ENCODE measurements around the gene DEXI.

Gene DEXI

GRCh38 chr16:10921536-10922327, 20.5 kb downstream of the DEXI start:
- Histone ChIP-seq H3K36me3 (ENCODE audit: control insufficient read depth in 2 of 2, insufficient read depth in 2 of 2, low read length in 2 of 2) (peaks cover 13 to 18% of the 10 kb centered on the region in 2 donors), H3K9ac (ENCODE audit: low read depth in 1 of 2, low read length in 2 of 2) (no peak overlapping the region), H3K4me3 (ENCODE audit: low read length in 2 of 2) (no peak overlapping the region), H3K27me3 (ENCODE audit: control insufficient read depth in 2 of 2, insufficient read depth in 2 of 2, low read length in 2 of 2) (no peaks in the 10 kb centered on the region), H3K27ac (ENCODE audit: low read depth in 2 of 2, low read length in 2 of 2) (no peak overlapping the region), H3K4me1 (ENCODE audit: control insufficient read depth in 2 of 2, insufficient read depth in 2 of 2, low read length in 2 of 2) (peaks cover 4 to 5% of the 10 kb centered on the region in 2 donors), H3K9me3 (ENCODE audit: control insufficient read depth in 2 of 2, low read length in 2 of 2) (no peaks in the 10 kb centered on the region)

- no peaks in the 10 kb centered on the region for H3K9me3 ChIP-seq (ENCODE audit: control insufficient read depth in 2 of 2, low read length in 2 of 2)
- peaks cover 4 to 5% of the 10 kb centered on the region in 2 donors for H3K4me1 ChIP-seq (ENCODE audit: control insufficient read depth in 2 of 2, insufficient read depth in 2 of 2, low read length in 2 of 2)
- no peak overlapping the region for H3K4me3 ChIP-seq (ENCODE audit: low read length in 2 of 2)
- peaks cover 9 to 12% of the 10 kb centered on the region in 2 donors for H3K36me3 ChIP-seq (ENCODE audit: control insufficient read depth in 2 of 2, insufficient read depth in 2 of 2, low read length in 2 of 2)
- H3K9ac ChIP-seq (ENCODE audit: low read depth in 1 of 2, low read length in 2 of 2) = no peak overlapping the region
- H3K27me3 ChIP-seq (ENCODE audit: control insufficient read depth in 2 of 2, insufficient read depth in 2 of 2, low read length in 2 of 2) = no peaks in the 10 kb centered on the region
- H3K27ac ChIP-seq (ENCODE audit: low read depth in 2 of 2, low read length in 2 of 2) = no peak overlapping the region
Observed at GRCh38 chr16:10920726-10921427, 21.4 kb downstream of the DEXI start.

- no peak overlapping the region for H3K27ac ChIP-seq (ENCODE audit: low read depth in 2 of 2, low read length in 2 of 2)
- H3K36me3 ChIP-seq (ENCODE audit: control insufficient read depth in 2 of 2, insufficient read depth in 2 of 2, low read length in 2 of 2) = no peaks in the 10 kb centered on the region
- H3K9me3 ChIP-seq (ENCODE audit: control insufficient read depth in 2 of 2, low read length in 2 of 2) = no peaks in the 10 kb centered on the region
- no peak overlapping the region for H3K4me3 ChIP-seq (ENCODE audit: low read length in 2 of 2)
- no peaks in the 10 kb centered on the region for H3K27me3 ChIP-seq (ENCODE audit: control insufficient read depth in 2 of 2, insufficient read depth in 2 of 2, low read length in 2 of 2)
- H3K4me1 ChIP-seq (ENCODE audit: control insufficient read depth in 2 of 2, insufficient read depth in 2 of 2, low read length in 2 of 2) = peaks cover 4 to 5% of the 10 kb centered on the region in 2 donors
- no peak overlapping the region for H3K9ac ChIP-seq (ENCODE audit: low read depth in 1 of 2, low read length in 2 of 2)
Observed at GRCh38 chr16:10919003-10919351, 23.3 kb downstream of the DEXI start.

GRCh38 chr16:10918294-10919002, 23.8 kb downstream of the DEXI start:
- Histone ChIP-seq H3K27me3 (ENCODE audit: control insufficient read depth in 2 of 2, insufficient read depth in 2 of 2, low read length in 2 of 2) (no peaks in the 10 kb centered on the region), H3K36me3 (ENCODE audit: control insufficient read depth in 2 of 2, insufficient read depth in 2 of 2, low read length in 2 of 2) (no peaks in the 10 kb centered on the region), H3K4me3 (ENCODE audit: low read length in 2 of 2) (peak overlapping the region in 1 of 2 donors; percentile 51), H3K9ac (ENCODE audit: low read depth in 1 of 2, low read length in 2 of 2) (no peak overlapping the region), H3K27ac (ENCODE audit: low read depth in 2 of 2, low read length in 2 of 2) (peak overlapping the region in 1 of 2 donors; percentile 19), H3K4me1 (ENCODE audit: control insufficient read depth in 2 of 2, insufficient read depth in 2 of 2, low read length in 2 of 2) (peaks cover 4 to 5% of the 10 kb centered on the region in 2 donors), H3K9me3 (ENCODE audit: control insufficient read depth in 2 of 2, low read length in 2 of 2) (no peaks in the 10 kb centered on the region)

GRCh38 chr16:10916534-10916933, 25.7 kb downstream of the DEXI start:
- Histone ChIP-seq H3K9ac (ENCODE audit: low read depth in 1 of 2, low read length in 2 of 2) (no peak overlapping the region), H3K4me1 (ENCODE audit: control insufficient read depth in 2 of 2, insufficient read depth in 2 of 2, low read length in 2 of 2) (peaks cover 4 to 5% of the 10 kb centered on the region in 2 donors), H3K36me3 (ENCODE audit: control insufficient read depth in 2 of 2, insufficient read depth in 2 of 2, low read length in 2 of 2) (no peaks in the 10 kb centered on the region), H3K27me3 (ENCODE audit: control insufficient read depth in 2 of 2, insufficient read depth in 2 of 2, low read length in 2 of 2) (no peaks in the 10 kb centered on the region), H3K27ac (ENCODE audit: low read depth in 2 of 2, low read length in 2 of 2) (no peak overlapping the region), H3K4me3 (ENCODE audit: low read length in 2 of 2) (no peak overlapping the region), H3K9me3 (ENCODE audit: control insufficient read depth in 2 of 2, low read length in 2 of 2) (no peaks in the 10 kb centered on the region)

- Histone ChIP-seq H3K36me3 (ENCODE audit: control insufficient read depth in 2 of 2, insufficient read depth in 2 of 2, low read length in 2 of 2) (no peaks in the 10 kb centered on the region), H3K4me1 (ENCODE audit: control insufficient read depth in 2 of 2, insufficient read depth in 2 of 2, low read length in 2 of 2) (no peaks in the 10 kb centered on the region), H3K27ac (ENCODE audit: low read depth in 2 of 2, low read length in 2 of 2) (no peak overlapping the region), H3K9ac (ENCODE audit: low read depth in 1 of 2, low read length in 2 of 2) (no peak overlapping the region), H3K27me3 (ENCODE audit: control insufficient read depth in 2 of 2, insufficient read depth in 2 of 2, low read length in 2 of 2) (no peaks in the 10 kb centered on the region), H3K9me3 (ENCODE audit: control insufficient read depth in 2 of 2, low read length in 2 of 2) (no peaks in the 10 kb centered on the region), H3K4me3 (ENCODE audit: low read length in 2 of 2) (no peak overlapping the region)
Observed at GRCh38 chr16:10911267-10911666, 31.0 kb downstream of the DEXI start.

GRCh38 chr16:10907757-10908045, 34.6 kb downstream of the DEXI start:
- Histone ChIP-seq H3K36me3 (ENCODE audit: control insufficient read depth in 2 of 2, insufficient read depth in 2 of 2, low read length in 2 of 2) (peaks cover 0 to 4% of the 10 kb centered on the region in 2 donors), H3K9me3 (ENCODE audit: control insufficient read depth in 2 of 2, low read length in 2 of 2) (no peaks in the 10 kb centered on the region), H3K4me1 (ENCODE audit: control insufficient read depth in 2 of 2, insufficient read depth in 2 of 2, low read length in 2 of 2) (no peaks in the 10 kb centered on the region), H3K27me3 (ENCODE audit: control insufficient read depth in 2 of 2, insufficient read depth in 2 of 2, low read length in 2 of 2) (no peaks in the 10 kb centered on the region), H3K27ac (ENCODE audit: low read depth in 2 of 2, low read length in 2 of 2) (no peak overlapping the region), H3K4me3 (ENCODE audit: low read length in 2 of 2) (no peak overlapping the region), H3K9ac (ENCODE audit: low read depth in 1 of 2, low read length in 2 of 2) (no peak overlapping the region)

GRCh38 chr16:10906914-10907756, 35.1 kb downstream of the DEXI start:
- H3K27me3 ChIP-seq (ENCODE audit: control insufficient read depth in 2 of 2, insufficient read depth in 2 of 2, low read length in 2 of 2) = no peaks in the 10 kb centered on the region
- H3K9me3 ChIP-seq (ENCODE audit: control insufficient read depth in 2 of 2, low read length in 2 of 2) = no peaks in the 10 kb centered on the region
- no peak overlapping the region for H3K9ac ChIP-seq (ENCODE audit: low read depth in 1 of 2, low read length in 2 of 2)
- H3K4me3 ChIP-seq (ENCODE audit: low read length in 2 of 2) = no peak overlapping the region
- peaks cover 0 to 7% of the 10 kb centered on the region in 2 donors for H3K36me3 ChIP-seq (ENCODE audit: control insufficient read depth in 2 of 2, insufficient read depth in 2 of 2, low read length in 2 of 2)
- no peaks in the 10 kb centered on the region for H3K4me1 ChIP-seq (ENCODE audit: control insufficient read depth in 2 of 2, insufficient read depth in 2 of 2, low read length in 2 of 2)
- no peak overlapping the region for H3K27ac ChIP-seq (ENCODE audit: low read depth in 2 of 2, low read length in 2 of 2)

GRCh38 chr16:10906482-10906881, 35.8 kb downstream of the DEXI start:
- Histone ChIP-seq H3K27me3 (ENCODE audit: control insufficient read depth in 2 of 2, insufficient read depth in 2 of 2, low read length in 2 of 2) (no peaks in the 10 kb centered on the region), H3K4me3 (ENCODE audit: low read length in 2 of 2) (no peak overlapping the region), H3K4me1 (ENCODE audit: control insufficient read depth in 2 of 2, insufficient read depth in 2 of 2, low read length in 2 of 2) (no peaks in the 10 kb centered on the region), H3K27ac (ENCODE audit: low read depth in 2 of 2, low read length in 2 of 2) (no peak overlapping the region), H3K9ac (ENCODE audit: low read depth in 1 of 2, low read length in 2 of 2) (no peak overlapping the region), H3K9me3 (ENCODE audit: control insufficient read depth in 2 of 2, low read length in 2 of 2) (no peaks in the 10 kb centered on the region), H3K36me3 (ENCODE audit: control insufficient read depth in 2 of 2, insufficient read depth in 2 of 2, low read length in 2 of 2) (peaks cover 0 to 7% of the 10 kb centered on the region in 2 donors)

Data from mucosa of rectum (tissue), 2 donors.